ENCODE measurements around the gene MYO7B. TPM values are rescaled to one million over a fixed set of nuclear protein-coding genes. Genes with fewer than 3 reads are reported as not detected.
A peak's percentile ranks its signal among the peaks of the same experiment; 100 is the strongest.

MYO7B gene
- total and polyA plus RNA-seq, 2 donors (not counting 1 experiment from before 2014, with no cell fraction given): 5.0 to 68.2 TPM

DNA sequence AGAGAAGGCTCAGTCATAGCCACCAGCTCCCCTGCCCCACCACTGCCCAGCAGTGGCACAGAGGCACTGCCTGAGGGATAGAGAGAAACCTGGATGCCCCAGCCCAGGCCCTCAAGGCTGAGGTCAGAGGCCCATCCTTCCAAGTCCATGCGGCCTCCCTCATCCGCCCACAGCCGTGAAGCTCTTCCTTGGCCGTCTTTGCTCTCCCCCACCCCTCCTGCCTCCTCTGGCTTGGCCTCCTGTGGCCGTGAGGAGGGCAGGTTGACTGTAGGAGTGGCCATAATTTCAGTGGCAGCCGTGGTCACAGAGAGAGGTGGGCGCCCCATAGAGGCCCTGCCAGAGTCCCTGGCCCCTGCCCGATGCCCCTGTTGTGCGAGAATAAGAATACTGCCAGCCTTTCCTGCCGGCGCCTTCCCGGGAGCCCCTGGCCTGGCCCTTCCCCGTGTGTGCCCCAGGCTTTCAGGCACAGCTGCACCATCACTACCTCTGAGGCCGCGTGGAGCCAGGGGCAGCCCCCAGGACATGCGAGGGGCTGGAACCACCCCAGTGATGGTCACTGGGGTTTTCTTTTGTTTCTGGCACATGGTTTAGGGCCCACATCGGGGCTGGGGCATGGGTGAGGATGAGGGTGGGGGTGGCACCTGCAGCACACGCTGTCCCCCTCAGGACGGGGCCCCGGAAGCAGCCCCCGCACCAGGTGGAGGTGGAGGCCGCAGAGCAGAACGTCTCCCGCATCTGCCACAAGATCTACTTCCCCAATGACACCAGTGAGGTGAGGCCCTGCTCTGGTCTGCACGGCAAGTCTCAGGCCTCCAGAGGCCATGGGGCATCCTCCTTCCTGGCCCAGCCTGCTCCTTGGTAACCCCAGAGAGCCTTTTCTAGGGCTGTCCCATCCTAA, 97.4 kb downstream of the MYO7B start:
- H3K4me1 ChIP-seq (ENCODE audit: control insufficient read depth in 2 of 2, insufficient read depth in 2 of 2, low read length in 2 of 2): peaks cover 86 to 97% of the 10 kb centered on the region in 2 donors
- TF ChIP-seq CTCF (IDR thresholded peaks at IDR 0.05) (no peak), EZH2 (IDR thresholded peaks at IDR 0.05; ENCODE audit: borderline replicate concordance, insufficient read depth, low read depth, low read length, poor library complexity, severe bottlenecking) (no peak)
- H4K20me1 ChIP-seq (ENCODE audit: control insufficient read depth, insufficient read depth, low read length, poor library complexity, severe bottlenecking): no peaks in the 10 kb centered on the region
- no peaks in the 10 kb centered on the region for H3K79me2 ChIP-seq (ENCODE audit: control insufficient read depth, insufficient read depth, low read length)
- Mint-ChIP-seq H3K4me1 (peaks cover 91% of the 10 kb centered on the region), H3K9me3 (ENCODE audit: insufficient read depth) (no peaks in the 10 kb centered on the region), H3K27ac (peak overlapping the region; percentile 96), H3K4me3 (peak overlapping the region; percentile 77), H3K27me3 (no peaks in the 10 kb centered on the region)
- peak overlapping the region; percentile 71 for H3K4me2 ChIP-seq (replicated peaks; ENCODE audit: low read depth, low read length, poor library complexity, severe bottlenecking)
- H3K9me3 ChIP-seq (ENCODE audit: control extremely low read depth in 1 of 3, control insufficient read depth in 2 of 3, insufficient read depth in 1 of 3, low read length in 2 of 3): no peaks in the 10 kb centered on the region
- H3K4me3 ChIP-seq (ENCODE audit: control extremely low read depth in 1 of 5, extremely low read depth in 1 of 5, insufficient read depth in 1 of 5, low read depth in 2 of 5, low read length in 4 of 5): no peak overlapping the region
- CTCF ChIA-PET: interaction anchor here (0.7 to 4.1 kb wide), 4 partner anchors 10 to 41 kb away, joined by 3 to 22 read pairs (median 12); no protein-coding TSS in a partner anchor
- intact Hi-C loops (cut with micrococcal nuclease): no loop called here
- DNase-seq: peak; percentile 80
- peak overlapping the region; percentile 15 for H2AFZ ChIP-seq (ENCODE audit: insufficient read depth, low read depth, low read length, poor library complexity, severe bottlenecking)
- ATAC-seq (ENCODE audit: low read depth): peak; percentile 66
- 22% methylated on average over 20 of the region's 25 CpGs for WGBS (ENCODE audit: insufficient coverage)
- no peaks in the 10 kb centered on the region for H3K27me3 ChIP-seq (replicated peaks in 1 of 4; ENCODE audit: control extremely low read depth in 1 of 4, control insufficient read depth in 3 of 4, insufficient read depth in 4 of 4, low read length in 3 of 4)
- peak overlapping the region; percentile 25 for H3K9ac ChIP-seq (ENCODE audit: low read length)
- POLR2A ChIA-PET: interaction anchor here (0.5 to 1.0 kb wide), 3 partner anchors 14 to 296 kb away, joined by 3 to 8 read pairs (median 4); no protein-coding TSS in a partner anchor
- H3K27ac ChIP-seq (ENCODE audit: low read length in 2 of 2): peak overlapping the region; percentile 80 to 92
- no peaks in the 10 kb centered on the region for H3K36me3 ChIP-seq (replicated peaks in 1 of 2; ENCODE audit: control extremely low read depth in 1 of 2, control insufficient read depth in 1 of 2, extremely low read depth in 1 of 2, insufficient read depth in 2 of 2, low read length in 1 of 2)

All from B cell (primary cell).